Stimulated activated CD4-positive, alpha-beta T cell treated with anti-CD3 and anti-CD28 coated beads, Interleukin-4, amount 100 ng/mL, for 24 hours (primary cell): ENCODE data around the gene STAC.
"Not testable (repeated sequence)": the region's sequence is repeated elsewhere in the genome, so short reads cannot be mapped to it uniquely, and the experiment has no call there.

Experiments
- DNase-seq: peaks from one replicate; pipeline ENCODE4 v3.0.0-alpha.2; 2020

Gene STAC

DNA sequence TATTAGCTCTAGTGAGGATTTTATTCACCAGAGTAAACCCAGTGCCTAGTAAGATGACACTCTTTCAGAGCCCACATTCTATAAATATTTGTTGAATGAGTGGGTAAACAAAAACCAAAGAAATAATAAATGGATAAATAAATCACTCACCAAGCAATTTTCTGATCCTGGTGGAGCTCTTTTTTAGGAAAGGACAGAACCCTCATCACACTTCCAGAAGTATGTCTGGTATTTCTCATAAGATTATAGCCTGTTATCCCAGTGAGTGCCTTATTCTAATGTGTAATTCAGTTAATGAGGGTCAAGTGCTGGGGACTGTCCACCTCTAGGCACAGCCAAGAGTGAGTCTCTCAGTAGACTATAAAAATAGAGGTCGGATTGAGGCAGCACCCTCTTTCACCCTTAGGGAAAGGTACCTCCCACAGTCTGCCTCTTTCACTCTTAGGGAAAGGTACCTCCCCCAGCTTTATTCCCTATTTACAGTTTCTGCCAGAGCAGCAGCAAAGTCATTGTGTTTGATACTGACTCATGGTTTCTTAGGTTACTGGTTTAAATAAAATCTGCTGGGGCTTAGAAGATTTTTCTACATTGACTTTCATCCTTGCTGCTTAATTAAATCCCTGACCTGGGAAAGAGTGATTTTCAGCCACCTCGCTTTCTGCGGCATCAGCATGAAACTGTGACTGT is 145.0 kb downstream of the STAC start:
- no peak for DNase-seq

DNA sequence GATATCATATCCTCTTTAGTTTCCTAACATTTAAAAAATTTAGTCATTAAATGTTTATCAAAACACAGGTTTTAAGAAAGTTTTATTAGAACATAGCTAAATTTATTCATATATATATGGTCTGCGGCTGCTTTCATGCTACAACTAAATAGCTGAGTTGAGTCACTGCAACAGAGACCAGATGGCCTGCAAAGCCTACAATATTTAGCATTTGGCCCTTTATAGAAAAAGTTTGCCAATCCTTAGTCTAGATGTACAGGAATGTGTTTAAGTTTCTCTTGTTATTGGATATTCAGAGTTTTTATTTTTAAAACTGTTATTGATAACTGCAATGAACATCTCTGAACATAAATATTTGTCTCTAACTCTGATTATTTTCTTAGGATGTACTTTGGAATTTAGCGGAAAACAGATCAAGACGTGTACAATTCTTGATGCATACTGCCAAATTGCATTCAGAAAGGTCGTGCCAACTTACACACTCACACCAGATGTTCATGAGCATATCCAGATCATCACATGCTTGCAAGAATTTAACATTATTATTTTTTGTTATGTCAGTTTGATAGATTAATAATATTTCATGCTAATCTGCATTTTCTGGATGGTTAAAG is 157.9 kb downstream of the STAC start:
- no peak for DNase-seq

DNA sequence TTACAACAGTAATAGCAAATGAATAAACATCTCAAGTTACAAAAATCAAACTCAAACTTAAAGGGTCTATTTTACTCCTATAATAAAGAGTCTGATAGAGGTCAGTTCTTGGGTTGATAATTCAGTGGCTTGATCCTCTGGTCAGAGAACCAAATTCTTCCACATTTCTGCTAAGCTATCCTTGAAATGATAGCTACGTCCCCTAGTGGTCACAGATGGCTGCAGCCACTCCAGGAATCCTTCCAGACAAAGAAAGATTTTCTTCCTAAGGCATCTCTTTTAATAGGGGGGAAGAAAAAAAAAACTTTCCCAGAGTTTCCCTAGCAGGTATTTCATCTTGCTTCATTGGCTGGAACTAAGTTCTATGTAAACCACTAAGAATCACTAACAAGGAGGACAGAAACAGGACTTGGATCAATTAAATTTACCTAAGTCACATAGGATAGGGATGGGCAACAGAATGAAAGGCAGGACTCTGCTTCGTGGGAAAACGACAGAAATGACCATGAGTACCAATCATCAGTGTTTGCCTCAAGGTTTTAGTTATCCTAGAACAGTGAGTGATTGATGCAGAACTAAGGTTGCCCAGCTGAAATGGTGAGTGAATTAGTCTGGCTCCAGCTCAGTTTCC is 160.7 kb downstream of the STAC start:
- no peak for DNase-seq

DNA sequence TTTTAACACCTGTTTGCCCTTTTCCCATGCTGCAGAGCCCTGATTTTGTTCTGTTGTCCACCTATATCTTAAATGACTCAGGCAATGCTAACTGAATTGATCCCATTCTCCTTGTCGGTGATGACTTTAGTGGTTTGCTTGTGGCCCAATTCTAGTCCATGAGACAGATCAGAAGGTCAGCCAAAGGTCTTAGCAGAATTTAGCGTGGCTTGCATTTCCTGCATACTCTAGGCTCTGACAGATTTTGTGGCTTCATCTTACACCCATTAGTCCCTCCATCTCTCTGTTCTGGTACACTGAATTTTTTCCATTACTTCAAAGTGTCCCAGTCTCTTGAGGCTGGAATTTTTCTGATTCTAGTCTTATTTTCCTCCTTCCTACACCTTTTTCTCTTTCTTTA is 161.9 kb downstream of the STAC start:
- DNase-seq, result no peak

DNA sequence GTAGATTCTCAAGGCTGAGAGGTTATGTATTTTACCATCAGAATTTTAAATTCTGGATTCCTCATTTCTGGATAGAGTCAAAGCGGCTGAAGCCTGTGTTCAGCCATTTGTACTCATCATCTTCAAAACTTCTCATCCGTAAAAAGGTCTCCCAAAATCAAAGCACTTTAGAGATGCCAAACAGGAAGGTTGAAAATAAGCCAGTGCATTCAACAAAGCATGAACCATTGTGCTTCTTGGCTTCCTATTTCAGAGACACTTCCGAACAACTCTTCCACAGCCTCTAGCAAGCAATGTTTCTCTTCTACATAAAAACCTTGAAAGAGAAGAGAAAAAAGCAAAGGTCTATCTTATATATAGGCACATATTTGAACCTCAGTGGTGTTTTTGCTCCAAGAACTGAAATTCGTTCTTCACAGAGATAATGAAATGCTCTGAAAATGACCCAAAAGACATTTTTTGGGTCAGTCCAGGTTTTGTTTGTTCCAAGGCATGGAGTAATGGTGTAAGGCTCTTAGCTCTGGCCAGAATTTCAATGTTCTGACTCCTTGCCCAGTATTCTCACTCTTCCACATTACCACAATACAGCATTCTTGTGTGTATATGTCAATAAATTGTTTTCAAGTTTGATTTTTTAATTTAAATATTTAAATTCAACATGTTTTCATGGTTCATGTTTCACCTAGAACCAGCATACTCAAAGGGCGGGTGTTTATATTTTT is 163.1 kb downstream of the STAC start:
- DNase-seq, result no peak

DNA sequence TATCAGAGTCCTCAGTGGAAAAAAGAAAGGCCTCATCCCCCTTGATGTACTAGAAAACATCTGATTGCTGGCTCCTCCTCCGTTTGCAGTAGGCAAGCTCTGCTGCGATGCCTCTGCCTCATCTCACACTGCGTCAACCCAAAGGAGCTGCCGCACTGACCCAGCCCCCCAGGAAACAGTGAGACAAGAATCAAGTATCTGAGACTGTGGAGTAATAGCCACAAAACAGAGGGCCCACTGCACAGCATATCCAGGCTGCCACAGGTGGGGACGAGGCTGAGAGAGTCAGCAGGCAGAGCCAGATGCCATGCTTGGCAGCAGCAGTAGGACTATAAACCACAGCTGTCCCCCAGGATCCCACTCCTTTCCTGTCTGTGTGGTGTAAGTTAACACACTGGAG is 165.9 kb downstream of the STAC start:
- no peak for DNase-seq

DNA sequence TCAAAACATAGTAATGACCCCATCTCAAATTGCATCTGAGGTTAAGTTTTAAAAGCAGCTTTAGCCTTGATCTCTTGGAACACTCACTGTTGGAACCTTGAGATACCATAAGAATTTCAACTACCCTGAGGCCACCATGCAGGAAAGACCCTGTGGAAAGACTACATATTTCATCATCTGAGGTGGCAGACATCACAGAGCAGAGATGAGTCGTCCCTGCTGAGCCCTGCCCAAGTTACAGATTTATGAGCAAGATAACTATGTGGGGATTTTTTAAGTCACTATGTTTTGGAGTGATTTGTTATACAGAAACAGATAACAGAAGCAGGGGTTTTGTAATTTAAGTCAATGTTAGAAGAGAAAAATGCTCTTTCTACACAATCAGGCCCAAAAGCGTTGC is 168.4 kb downstream of the STAC start:
- no peak for DNase-seq

DNA sequence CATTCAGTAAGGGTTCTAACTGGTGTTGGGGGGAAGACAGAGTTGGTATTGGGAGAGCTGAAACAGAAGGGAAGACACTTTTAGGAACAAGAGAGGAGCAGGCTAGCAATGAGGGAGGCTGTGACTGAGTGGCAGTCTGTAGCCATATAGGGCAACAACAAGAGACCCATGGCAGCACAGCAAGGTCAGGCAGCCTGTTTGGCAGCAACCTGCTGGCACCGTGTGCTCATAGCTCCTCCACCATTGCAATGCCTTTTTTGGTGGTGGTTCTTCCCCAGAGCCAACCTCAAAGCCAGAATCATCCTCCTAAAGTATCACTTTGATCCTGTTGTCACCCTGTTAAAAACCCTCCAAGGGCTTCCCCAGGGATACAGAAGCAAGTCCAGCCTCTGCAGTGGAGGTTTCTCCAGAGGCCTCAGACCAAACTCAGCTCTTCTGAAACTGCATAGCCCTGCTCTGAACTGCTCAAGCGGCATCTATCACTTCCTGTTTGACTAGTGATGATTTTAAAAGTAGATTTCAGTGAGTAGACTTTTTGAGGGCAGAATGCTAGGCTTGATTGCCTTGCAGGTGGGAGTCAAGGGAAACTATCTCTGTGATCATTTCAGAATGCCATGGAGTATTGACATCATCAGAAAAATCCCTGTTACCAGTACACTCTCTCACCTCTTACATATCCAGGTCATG is 176.9 kb downstream of the STAC start:
- DNase-seq, result no peak

DNA sequence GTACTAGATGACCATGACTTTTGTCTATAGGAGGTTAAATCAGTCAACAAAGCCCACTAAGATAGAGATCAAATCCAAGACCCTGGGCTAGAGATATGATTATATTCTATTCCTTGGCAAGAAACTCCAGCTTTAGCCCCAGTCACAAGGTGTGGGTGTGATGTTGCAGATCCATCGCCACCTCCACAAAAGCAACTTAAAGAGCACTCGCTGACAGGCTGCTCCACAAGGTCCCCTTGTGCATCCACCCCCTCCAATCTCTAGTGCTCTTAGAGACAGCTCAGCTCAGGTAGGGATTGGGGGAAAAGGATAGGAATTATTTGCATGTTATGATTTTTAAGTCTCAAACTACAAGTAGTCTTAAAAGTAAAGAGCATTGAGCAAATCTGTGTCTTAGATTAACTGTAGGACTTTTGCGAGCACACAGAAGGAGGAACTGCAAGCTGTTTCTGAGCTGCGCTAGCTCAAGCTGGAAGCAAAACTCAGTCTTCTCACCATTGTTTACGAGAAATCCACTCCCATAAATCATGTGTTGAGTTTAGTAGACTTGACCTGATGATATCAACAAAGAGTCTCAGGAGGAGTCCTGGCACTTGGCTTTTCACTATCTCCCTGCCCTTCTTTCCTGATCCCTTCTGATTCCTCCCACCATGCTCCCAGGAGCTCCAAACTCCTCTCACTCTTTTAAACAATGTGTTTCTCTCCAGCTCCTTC is 177.6 kb downstream of the STAC start:
- DNase-seq, result no peak

DNA sequence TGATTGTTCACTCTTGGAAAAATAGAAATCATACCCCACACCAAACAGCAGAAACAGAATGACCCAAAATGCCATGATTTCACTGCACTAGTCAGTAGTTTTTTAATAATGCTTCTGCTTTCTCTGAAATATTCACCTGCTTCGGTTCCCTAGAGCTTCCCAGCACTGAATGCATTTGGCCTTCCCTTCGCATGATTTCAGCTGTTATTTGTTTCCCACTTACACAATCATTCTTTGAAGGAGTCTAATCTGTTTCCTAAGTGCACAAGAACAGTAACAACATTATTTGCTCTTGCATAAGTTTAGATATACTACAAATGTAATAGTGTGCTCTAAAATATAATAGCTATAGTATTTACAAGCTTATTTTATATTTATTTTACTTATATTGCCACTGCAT is 178.7 kb downstream of the STAC start:
- DNase-seq, result no peak

DNA sequence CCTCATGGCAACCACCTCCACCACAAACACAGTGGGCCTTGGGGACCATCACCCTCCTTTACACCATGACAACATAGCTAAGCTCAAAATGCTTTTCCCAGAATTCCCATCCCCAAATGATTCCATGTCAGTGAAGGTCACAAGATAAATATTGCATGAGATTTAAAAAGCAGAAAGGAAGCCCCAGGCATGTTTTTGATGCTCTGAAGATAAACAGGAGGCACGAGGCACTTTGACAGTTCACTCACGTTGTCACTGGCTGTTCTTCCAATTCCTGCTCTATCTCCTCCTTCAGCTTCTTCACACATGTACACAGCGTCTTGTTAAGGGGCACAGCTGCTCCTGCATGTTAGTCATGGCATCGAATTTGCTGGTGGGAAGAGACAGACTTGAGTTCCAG is 180.4 kb downstream of the STAC start:
- no peak for DNase-seq

DNA sequence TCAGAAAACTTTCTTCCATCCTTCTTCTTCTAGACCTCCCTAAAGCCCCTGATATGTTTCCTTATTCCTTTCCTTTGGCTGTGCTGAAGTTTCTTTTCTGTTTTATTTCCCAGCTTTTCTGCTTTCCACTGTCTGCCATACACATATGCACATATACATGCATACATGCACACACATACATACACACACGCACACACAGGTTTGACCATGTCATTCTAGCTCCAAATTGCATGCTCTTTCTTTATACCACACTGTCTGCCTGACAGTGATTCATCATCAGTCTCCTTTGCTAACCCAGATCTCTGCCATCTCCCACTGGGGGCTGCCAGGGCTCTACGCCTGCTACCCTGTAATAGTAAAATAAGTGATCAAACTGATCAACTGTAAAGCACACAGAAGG is 181.3 kb downstream of the STAC start:
- no peak for DNase-seq

DNA sequence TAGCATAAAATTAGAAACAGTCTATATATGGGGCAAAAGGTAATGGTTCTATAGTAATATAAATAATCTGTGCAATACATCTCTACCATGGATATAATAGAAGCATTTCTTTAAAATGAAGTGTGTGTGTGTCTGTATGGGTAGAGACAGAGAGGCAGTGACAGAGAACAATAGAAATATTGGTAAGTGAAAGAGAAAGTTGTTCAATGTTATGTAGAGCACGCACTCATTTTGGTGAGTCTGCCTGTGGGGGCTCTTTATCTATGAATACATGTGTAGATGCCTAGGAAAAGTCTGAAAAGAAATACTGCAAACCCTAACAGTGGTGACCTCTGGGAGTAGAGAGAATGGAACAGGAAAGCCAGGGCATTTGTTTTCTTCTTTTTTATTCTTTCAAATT is 182.6 kb downstream of the STAC start:
- DNase-seq, result no peak

DNA sequence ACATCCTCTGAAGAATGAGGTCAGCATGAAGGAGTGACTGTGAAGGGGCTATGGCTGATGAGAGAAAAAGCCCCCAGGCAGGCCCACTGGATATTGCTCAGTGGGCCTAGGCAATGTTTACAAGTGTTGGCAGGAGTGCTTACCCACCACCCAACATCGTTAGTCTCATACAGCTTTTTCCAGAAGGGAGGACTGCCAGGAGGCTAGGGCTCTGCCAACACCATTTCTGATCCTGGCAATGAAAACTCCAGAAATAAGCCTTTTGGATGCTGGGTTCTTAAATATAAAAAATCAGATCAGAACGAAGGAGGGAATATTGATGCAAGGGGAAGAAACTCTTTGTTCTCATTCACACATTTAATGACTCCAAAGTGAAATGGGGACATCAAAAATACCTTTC is 194.9 kb downstream of the STAC start:
- DNase-seq, result no peak

DNA sequence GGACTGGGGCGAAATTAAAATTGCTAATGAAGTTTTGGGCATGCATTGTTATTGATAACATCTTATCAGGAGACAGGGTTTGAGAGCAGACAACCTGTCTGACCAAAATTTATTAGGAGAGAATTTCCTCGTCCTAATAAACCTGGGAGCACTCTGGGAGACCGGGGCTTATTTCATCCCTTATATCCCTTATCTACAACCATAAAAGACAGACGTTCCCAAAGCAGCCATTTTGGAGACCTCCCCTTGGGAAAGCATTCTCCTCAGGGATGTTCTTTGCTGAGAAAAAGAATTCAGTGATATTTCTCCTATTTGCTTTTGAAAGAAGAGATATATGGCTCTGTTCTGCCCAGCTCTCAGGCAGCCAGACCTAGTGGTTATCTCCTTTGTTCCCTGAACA is 198.1 kb downstream of the STAC start:
- not testable (repeated sequence) for DNase-seq

DNA sequence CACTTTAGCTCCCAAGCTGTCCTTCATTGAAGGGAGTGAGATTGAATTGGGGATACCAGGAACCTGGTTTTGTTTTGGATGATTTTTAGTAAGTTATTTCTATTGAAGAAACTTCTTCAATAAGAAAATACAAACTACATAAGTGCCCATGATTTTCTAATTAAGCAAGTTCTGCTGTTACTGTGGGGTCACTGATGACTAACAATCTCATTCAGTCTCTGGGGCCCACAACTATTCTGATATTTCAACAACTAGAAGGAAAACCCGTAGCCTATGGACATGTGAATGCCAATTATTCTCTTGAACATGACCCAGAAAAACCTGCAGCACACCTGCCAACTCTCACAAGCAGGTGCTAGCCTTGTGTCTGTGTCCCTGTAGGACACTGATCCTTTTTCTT is 199.4 kb downstream of the STAC start:
- DNase-seq, result no peak

DNA sequence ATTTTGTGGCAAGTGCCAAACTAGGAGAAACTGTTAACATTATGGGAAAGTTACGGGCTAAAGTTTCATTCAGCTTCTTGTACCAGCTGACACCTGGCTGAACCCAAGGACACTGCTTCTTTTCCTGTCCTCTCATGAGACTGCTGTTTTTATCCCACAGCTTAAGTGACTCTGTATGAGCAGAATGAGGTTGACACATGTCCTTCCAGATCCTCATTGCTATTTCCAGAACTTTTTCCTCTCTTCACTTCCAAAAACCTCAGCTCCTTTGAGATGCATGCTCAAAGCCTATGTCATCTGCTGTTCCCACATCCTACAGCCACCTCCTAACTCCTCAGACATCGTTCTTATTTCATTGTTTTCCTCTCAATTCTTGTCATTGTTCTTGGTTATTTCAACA is 200.4 kb downstream of the STAC start:
- no peak for DNase-seq

DNA sequence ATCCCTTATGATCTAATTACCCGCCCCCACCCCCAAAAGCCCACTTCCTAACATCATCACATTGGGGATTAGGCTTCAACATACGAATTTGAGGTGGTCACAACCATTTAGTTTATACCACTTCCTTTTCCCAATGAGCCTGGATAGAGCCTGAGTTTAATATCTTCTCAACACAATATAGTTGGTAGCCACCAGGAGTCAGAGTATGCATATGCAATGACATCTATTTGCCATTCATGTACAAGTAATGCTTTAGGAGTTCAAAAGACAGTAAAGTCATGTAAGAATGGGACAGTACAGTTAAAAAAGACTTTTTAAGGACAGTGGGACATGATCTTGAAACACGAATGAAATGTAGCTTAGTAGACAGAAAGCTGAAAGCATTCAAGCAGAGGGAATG is 211.7 kb downstream of the STAC start:
- DNase-seq, result no peak

DNA sequence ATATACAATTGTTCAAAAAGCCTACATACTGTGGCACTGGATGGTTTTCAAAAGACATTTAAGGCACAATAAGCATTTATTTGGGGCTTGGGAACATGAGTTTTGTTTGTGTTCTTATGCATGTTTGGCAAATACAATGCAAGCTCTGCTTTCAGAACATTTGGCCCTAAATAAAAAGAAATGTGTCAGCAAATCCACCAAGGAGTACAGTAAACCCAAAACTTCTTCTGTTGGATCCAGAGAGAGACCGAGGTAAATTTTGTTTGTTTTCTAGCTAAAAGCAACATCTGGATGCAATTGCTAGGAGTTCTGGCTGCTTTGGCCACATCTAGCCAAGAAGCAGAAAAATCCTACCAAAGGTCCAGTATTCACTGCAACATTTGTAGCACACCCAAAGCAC is 215.2 kb downstream of the STAC start:
- DNase-seq, result no peak

DNA sequence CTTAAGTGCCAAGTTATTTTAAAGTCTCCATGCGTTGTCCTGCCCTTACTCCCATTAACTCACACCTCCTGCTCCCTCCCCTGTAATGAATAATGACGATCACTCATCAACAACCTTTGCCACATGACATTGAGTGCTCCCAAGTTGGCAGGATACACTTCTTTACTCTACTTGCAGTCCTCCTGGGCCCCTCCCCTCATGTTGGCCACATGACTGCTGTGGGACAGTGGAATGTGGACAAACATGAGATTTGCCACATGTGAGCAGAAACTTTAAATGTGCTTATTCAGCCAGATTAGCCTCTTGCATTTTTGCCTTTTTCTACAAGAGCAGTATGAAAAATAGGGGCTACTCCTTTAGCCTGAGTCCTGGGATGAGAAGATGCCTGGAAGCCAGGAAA is 216.1 kb downstream of the STAC start:
- no peak for DNase-seq

DNA sequence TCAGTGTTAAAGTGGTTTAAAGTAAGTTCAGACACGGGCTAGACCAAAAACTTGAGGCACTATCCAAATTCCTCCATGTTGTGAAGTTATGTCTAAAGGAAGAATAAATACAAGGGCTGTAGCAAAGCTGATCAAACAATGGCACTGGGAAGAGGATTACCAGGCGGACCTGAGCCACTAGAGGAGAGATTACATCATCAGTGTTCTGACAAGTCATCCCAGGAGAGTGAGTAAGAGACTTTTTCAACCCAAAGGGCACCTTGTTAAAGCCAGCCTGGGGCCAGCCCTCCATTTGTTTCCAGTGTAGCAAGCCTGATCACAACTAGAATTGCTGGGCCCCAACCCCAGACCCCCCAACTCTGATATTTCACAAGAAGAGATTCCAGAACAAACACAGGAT is 217.1 kb downstream of the STAC start:
- no peak for DNase-seq
